Stimulated activated CD4-positive, alpha-beta T cell treated with anti-CD3 and anti-CD28 coated beads, Interleukin-4, amount 100 ng/mL, for 1 hour (primary cell): ENCODE measurements around the gene WDR74.

Source experiments
- DNase-seq: peaks from one replicate; pipeline ENCODE4 v3.0.0-alpha.2; 2020

Gene WDR74

GRCh38 chr11:62791501-62792201 is 47.7 kb downstream of the WDR74 start, which contains the start of gene TMEM223:
TMEM223 (minus strand) TSS chr11:62792006; CDS start chr11:62791994, 12 bp downstream.
- DNase-seq: peak; percentile 93

GRCh38 chr11:62789576-62789975 is 49.8 kb downstream of the WDR74 start:
- no peak for DNase-seq

- no peak for DNase-seq
These were observed 50.4 kb downstream of the WDR74 start for GRCh38 chr11:62788991-62789390.

GRCh38 chr11:62787005-62787759 is 52.2 kb downstream of the WDR74 start, which contains the start of gene TMEM179B:
TMEM179B (plus strand) TSS chr11:62787402; CDS start chr11:62787432, 30 bp downstream.
- peak; percentile 97 for DNase-seq

GRCh38 chr11:62786318-62787004 is 52.9 kb downstream of the WDR74 start:
- peak; percentile 82 for DNase-seq
